Stimulated activated naive CD4-positive, alpha-beta T cell (primary cell): ENCODE measurements around the gene NOPCHAP1.

ENCODE experiments used
- DNase-seq, 6 experiments: peaks; one replicate each; lab custom pipeline; 2025; lab: John Stamatoyannopoulos, UW

NOPCHAP1 gene

GRCh38 chr12:105020241-105020962, 34.3 kb downstream of the NOPCHAP1 start:
- no peak for DNase-seq

DNA sequence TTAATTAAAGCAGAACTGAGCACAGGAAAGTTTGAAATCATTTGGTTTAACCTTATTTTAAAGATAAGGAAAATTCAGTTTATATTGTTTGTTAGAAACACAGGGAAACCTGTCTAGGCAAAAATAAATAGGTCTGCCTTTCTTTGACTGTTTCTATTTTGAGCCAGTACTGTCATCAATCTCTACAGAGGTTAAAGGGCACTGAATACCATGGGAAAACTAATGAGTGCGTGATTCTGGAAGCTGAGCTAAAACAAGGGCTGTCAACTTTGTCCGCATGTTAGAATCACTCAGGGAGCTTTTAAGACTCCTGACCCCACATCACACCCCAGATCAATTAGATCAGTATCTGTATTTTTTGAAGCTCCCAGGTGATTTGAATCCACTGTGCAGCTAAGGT, 38.8 kb downstream of the NOPCHAP1 start:
- DNase-seq, result no peak

DNA sequence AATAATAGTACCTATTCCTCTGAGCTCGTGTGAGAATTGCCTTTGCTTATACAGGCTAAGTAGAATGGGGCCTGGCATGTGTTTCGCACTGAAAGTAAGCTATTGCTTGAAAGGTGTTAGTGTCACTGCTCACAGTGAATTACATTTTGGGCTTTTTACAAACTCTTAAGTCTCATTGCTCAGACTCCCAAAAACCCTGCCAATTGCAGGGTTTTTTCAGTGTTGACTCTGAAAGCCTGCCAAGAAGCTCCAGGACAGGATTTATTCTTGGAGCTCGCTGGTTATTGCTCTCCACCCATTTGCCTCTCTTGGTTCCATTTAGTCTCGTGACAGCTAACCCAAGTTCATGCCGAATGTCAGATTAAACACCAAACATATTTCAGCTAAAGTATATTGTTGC, 39.8 kb downstream of the NOPCHAP1 start:
- no peak for DNase-seq

DNA sequence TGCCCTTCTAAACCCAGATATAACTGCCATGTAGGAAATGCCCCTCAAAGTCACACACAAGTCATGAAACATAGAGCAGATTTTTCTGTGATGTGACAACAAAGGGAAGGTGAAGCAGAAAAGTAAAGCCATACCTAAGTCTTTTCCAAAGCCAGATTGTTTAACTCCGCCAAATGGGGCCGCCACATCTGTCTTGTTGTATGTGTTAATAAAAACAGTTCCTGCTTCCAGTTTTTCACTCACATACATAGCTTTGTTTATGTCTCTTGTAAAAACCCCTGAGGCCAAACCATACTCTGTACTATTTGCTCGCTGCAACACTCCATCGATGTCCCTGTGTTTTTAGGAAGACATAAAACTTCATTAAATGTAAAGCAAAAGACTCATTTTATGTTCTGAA, 40.3 kb downstream of the NOPCHAP1 start:
- DNase-seq, result no peak

- DNase-seq, result no peak
Measured at GRCh38 chr12:105030820-105031807, 45.0 kb downstream of the NOPCHAP1 start.

GRCh38 chr12:105032703-105033357, 46.7 kb downstream of the NOPCHAP1 start:
- DNase-seq, result no peak

DNA sequence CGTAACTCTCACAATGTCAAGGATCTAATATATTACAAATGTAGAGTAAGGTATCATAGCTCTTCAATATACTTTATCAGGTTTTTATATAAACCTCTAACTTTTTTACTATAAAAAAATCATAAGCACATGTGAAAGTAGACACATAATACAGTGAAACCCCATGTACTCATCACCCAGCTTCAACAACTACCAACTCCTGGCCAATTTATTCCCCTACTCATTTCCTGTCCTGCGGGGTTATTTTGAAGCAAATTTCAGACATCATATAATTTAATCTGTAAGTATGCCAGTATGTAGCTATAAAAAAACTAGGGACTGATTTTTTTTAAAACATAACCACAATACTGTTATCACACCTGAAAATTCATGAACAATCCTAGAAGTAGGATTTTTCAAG, 47.7 kb downstream of the NOPCHAP1 start:
- no peak for DNase-seq
